NCI-H1436 (cell line): ENCODE results near the gene BOLA3.
A peak's percentile ranks its signal among the peaks of the same experiment; 100 is the strongest.
"Not testable (repeated sequence)": the region's sequence is repeated elsewhere in the genome, so short reads cannot be mapped to it uniquely, and the experiment has no call there.

Source experiments
- DNase-seq: peaks from one replicate; lab custom pipeline; 2025; lab: John Stamatoyannopoulos, UW

Gene BOLA3

GRCh38 chr2:74148457-74149246, 940 bp upstream of the BOLA3 start:
- DNase-seq, result no peak

GRCh38 chr2:74146929-74147726, 584 bp downstream of the BOLA3 start:
- DNase-seq, result no peak

GRCh38 chr2:74142340-74142739, 5.4 kb downstream of the BOLA3 start:
- no peak for DNase-seq

GRCh38 chr2:74138600-74139323, 8.9 kb downstream of the BOLA3 start:
- no peak for DNase-seq

GRCh38 chr2:74137651-74138599, 9.8 kb downstream of the BOLA3 start:
- DNase-seq, result no peak

- DNase-seq, result no peak
These were observed 15.8 kb downstream of the BOLA3 start for GRCh38 chr2:74131901-74132300.

- no peak for DNase-seq
These were observed 17.3 kb downstream of the BOLA3 start for GRCh38 chr2:74130211-74130995.

- DNase-seq, result no peak
These were observed 19.5 kb downstream of the BOLA3 start for GRCh38 chr2:74128206-74128605.

- DNase-seq, result not testable (repeated sequence)
These were observed 23.8 kb downstream of the BOLA3 start for GRCh38 chr2:74123955-74124354.

GRCh38 chr2:74121846-74122245, 25.9 kb downstream of the BOLA3 start:
- not testable (repeated sequence) for DNase-seq

GRCh38 chr2:74119912-74120825, 27.5 kb downstream of the BOLA3 start:
- peak; percentile 50 for DNase-seq

GRCh38 chr2:74119339-74119738, 28.4 kb downstream of the BOLA3 start:
- DNase-seq, result no peak

- DNase-seq, result no peak
These were observed 36.3 kb downstream of the BOLA3 start for GRCh38 chr2:74111380-74111779.

GRCh38 chr2:74110537-74110936, 37.2 kb downstream of the BOLA3 start:
- no peak for DNase-seq

GRCh38 chr2:74109551-74109950, 38.2 kb downstream of the BOLA3 start:
- no peak for DNase-seq

- no peak for DNase-seq
These were observed 40.6 kb downstream of the BOLA3 start for GRCh38 chr2:74107071-74107470.

GRCh38 chr2:74105413-74105812, 42.3 kb downstream of the BOLA3 start:
- no peak for DNase-seq

- DNase-seq, result no peak
These were observed 42.9 kb downstream of the BOLA3 start for GRCh38 chr2:74104839-74105238.

GRCh38 chr2:74103763-74104162, 43.9 kb downstream of the BOLA3 start:
- no peak for DNase-seq

GRCh38 chr2:74102516-74102915, 45.2 kb downstream of the BOLA3 start:
- no peak for DNase-seq
